Fibroblast of lung (primary cell): Measurements from ENCODE around the gene PSMD1. TPM values are rescaled to one million over a fixed set of nuclear protein-coding genes. Genes with fewer than 3 reads are reported as not detected.

Experiments used
- DNase-seq, 2 donors: peaks; one replicate each; pipeline versions ENCODE4 v3.0.0 to v3.0.0-alpha.2; 2010; ENCODE audit warnings: low read depth in 2 of 2
- H2AFZ ChIP-seq: 2 replicates; pipeline ENCODE4 v1.5.1; 2012; ENCODE audit warnings: low read length, control low read depth, inconsistent platforms
- H3K27ac ChIP-seq: 2 replicates; pipeline ENCODE4 v1.5.1; 2011; ENCODE audit warnings: low read length, control low read depth; ENCODE audit not compliant: insufficient read depth
- H3K27me3 ChIP-seq: 2 replicates; pipeline ENCODE4 v1.5.1; 2011; ENCODE audit warnings: mild to moderate bottlenecking, low read length; ENCODE audit not compliant: control insufficient read depth, insufficient read depth
- H3K36me3 ChIP-seq: 2 replicates; pipeline ENCODE4 v1.5.1; 2011; ENCODE audit warnings: low read length; ENCODE audit not compliant: control insufficient read depth, insufficient read depth
- H3K4me1 ChIP-seq: 2 replicates; pipeline ENCODE4 v1.5.1; 2011; ENCODE audit warnings: low read length; ENCODE audit not compliant: control insufficient read depth, insufficient read depth; ENCODE audit errors: extremely low read depth
- H3K4me2 ChIP-seq: 2 replicates; pipeline ENCODE4 v1.5.1; 2011; ENCODE audit warnings: low read length, control low read depth; ENCODE audit not compliant: insufficient read depth; ENCODE audit errors: extremely low read depth
- H3K4me3 ChIP-seq, 4 experiments: fragments of 200-600 bp in 1 of 4; sonication (generic) in 1 of 4; replicated peaks in 1 of 4; 2 replicates each; pipeline ENCODE4 v1.5.1; 2011 to 2016; ENCODE audit warnings: low read length in 4 of 4, low read depth in 3 of 4, mild to moderate bottlenecking in 3 of 4, control low read depth in 2 of 4, inconsistent platforms in 1 of 4, mixed read lengths in 1 of 4; ENCODE audit not compliant: insufficient read depth in 1 of 4; ENCODE audit errors: control extremely low read depth in 1 of 4
- H3K79me2 ChIP-seq: 2 replicates; pipeline ENCODE4 v1.5.1; 2012; ENCODE audit warnings: mild to moderate bottlenecking, low read length, inconsistent platforms; ENCODE audit not compliant: control insufficient read depth, insufficient read depth
- H3K9ac ChIP-seq: 2 replicates; pipeline ENCODE4 v1.5.1; 2011; ENCODE audit warnings: mild to moderate bottlenecking, low read length, control low read depth; ENCODE audit not compliant: insufficient read depth
- H3K9me3 ChIP-seq: 2 replicates; pipeline ENCODE4 v1.5.1; 2012; ENCODE audit warnings: low read depth, low read length; ENCODE audit not compliant: control insufficient read depth, insufficient read depth
- H4K20me1 ChIP-seq: 2 replicates; pipeline ENCODE4 v1.5.1; 2011; ENCODE audit warnings: low read length; ENCODE audit not compliant: control insufficient read depth, insufficient read depth; ENCODE audit errors: extremely low read depth
- CTCF ChIP-seq, 2 donors: IDR thresholded peaks in 1 of 2; conservative IDR thresholded peaks in 1 of 2; 1 replicate in 1 of 2; 2 replicates in 1 of 2; pipeline ENCODE4 v1.5.1; 2011 to 2012; ENCODE audit warnings: low read length in 2 of 2, control low read depth in 1 of 2, inconsistent platforms in 1 of 2, low read depth in 1 of 2, mild to moderate bottlenecking in 1 of 2
- EZH2 ChIP-seq: IDR thresholded peaks from 2 replicates; pipeline ENCODE4 v1.5.1; 2012; ENCODE audit warnings: low read length, control low read depth, mild to moderate bottlenecking; ENCODE audit errors: missing control alignments
- polyA plus RNA-seq, 2 donors: library from polyadenylated mRNA; depleted of rRNA in 1 of 2; stranded (reverse) in 1 of 2; unstranded in 1 of 2; fragments of >200 nt; gene quantifications; 2 replicates each; pipeline ENCODE4 v1.2.1, GENCODE V29; 2011 to 2012; ENCODE audit warnings: missing spikeins in 1 of 2
- total RNA-seq: library from RNA; depleted of rRNA; stranded (reverse); fragments of >200 nt; gene quantifications from 2 replicates; pipeline ENCODE4 v1.2.1, GENCODE V29; 2014

PSMD1 gene
- total and polyA plus RNA-seq, 2 donors (not counting 1 experiment from before 2014, with no cell fraction given): 125 to 144 TPM

- no peak for DNase-seq
- no peak overlapping the region for H3K9ac ChIP-seq
- H3K4me2 ChIP-seq: no peak overlapping the region
- no peaks in the 10 kb centered on the region for H3K79me2 ChIP-seq
- H3K27me3 ChIP-seq: no peaks in the 10 kb centered on the region
- no peak for TF ChIP-seq EZH2
- no peak for TF ChIP-seq CTCF (conservative IDR thresholded peaks at IDR 0.05 in 1 of 2, IDR thresholded peaks at IDR 0.05 in 1 of 2; ENCODE audit: low read depth in 1 of 2, low read length in 2 of 2)
- H3K9me3 ChIP-seq: no peaks in the 10 kb centered on the region
- no peak overlapping the region for H2AFZ ChIP-seq
- no peaks in the 10 kb centered on the region for H3K4me1 ChIP-seq
- H3K36me3 ChIP-seq: peaks cover 5% of the 10 kb centered on the region
- no peak overlapping the region for H3K27ac ChIP-seq
- H3K4me3 ChIP-seq: no peak overlapping the region
- H4K20me1 ChIP-seq: no peaks in the 10 kb centered on the region
These were observed 32.1 kb downstream of the PSMD1 start for GRCh38 chr2:231088754-231089153.

- TF ChIP-seq CTCF (conservative IDR thresholded peaks at IDR 0.05 in 1 of 2, IDR thresholded peaks at IDR 0.05 in 1 of 2; ENCODE audit: low read depth in 1 of 2, low read length in 2 of 2) (no peak), EZH2 (no peak)
- no peaks in the 10 kb centered on the region for H3K9me3 ChIP-seq
- H3K79me2 ChIP-seq: no peaks in the 10 kb centered on the region
- DNase-seq: no peak
- H3K27ac ChIP-seq: no peak overlapping the region
- H3K4me3 ChIP-seq: no peak overlapping the region
- H4K20me1 ChIP-seq: no peaks in the 10 kb centered on the region
- H2AFZ ChIP-seq: no peak overlapping the region
- no peaks in the 10 kb centered on the region for H3K4me1 ChIP-seq
- no peak overlapping the region for H3K9ac ChIP-seq
- peaks cover 2% of the 10 kb centered on the region for H3K36me3 ChIP-seq
- no peaks in the 10 kb centered on the region for H3K27me3 ChIP-seq
- H3K4me2 ChIP-seq: no peak overlapping the region
These were observed 37.3 kb downstream of the PSMD1 start for GRCh38 chr2:231093933-231094332.

GRCh38 chr2:231094736-231095346 is 38.2 kb downstream of the PSMD1 start:
- Histone ChIP-seq H3K36me3 (peaks cover 1% of the 10 kb centered on the region), H3K4me3 (no peak overlapping the region), H4K20me1 (no peaks in the 10 kb centered on the region), H3K27ac (no peak overlapping the region), H3K27me3 (no peaks in the 10 kb centered on the region), H3K4me2 (no peak overlapping the region), H3K9me3 (no peaks in the 10 kb centered on the region), H3K79me2 (no peaks in the 10 kb centered on the region), H3K9ac (no peak overlapping the region), H3K4me1 (no peaks in the 10 kb centered on the region), H2AFZ (no peak overlapping the region)
- TF ChIP-seq CTCF (conservative IDR thresholded peaks at IDR 0.05 in 1 of 2, IDR thresholded peaks at IDR 0.05 in 1 of 2; ENCODE audit: low read depth in 1 of 2, low read length in 2 of 2): no peak
- no peak for TF ChIP-seq EZH2
- no peak for DNase-seq
